RWPE2 (cell line): ENCODE measurements around the gene NAXD.

Experiments
- ATAC-seq: fragments of 200-7000 bp; cut with Tn5 transposase; 3 replicates; pipeline ENCODE4 v1.9.1; 2021; ENCODE audit warnings: low read depth
- DNase-seq: peaks from one replicate; pipeline ENCODE4 v3.0.0-alpha.2; 2020; ENCODE audit warnings: low spot score
- H3K27ac ChIP-seq: fragments of 450-650 bp; 2 replicates; pipeline ENCODE4 v1.5.1; 2017; ENCODE audit warnings: mild to moderate bottlenecking; ENCODE audit not compliant: poor library complexity, severe bottlenecking
- H3K27me3 ChIP-seq: fragments of 250-450 bp; sonication (Bioruptor Pico); 2 replicates; pipeline ENCODE4 v1.5.1; 2021; ENCODE audit warnings: mild to moderate bottlenecking, moderate library complexity; ENCODE audit not compliant: insufficient read depth, poor library complexity, severe bottlenecking
- H3K36me3 ChIP-seq: fragments of 250-450 bp; sonication (Bioruptor Pico); 2 replicates; pipeline ENCODE4 v1.5.1; 2020; ENCODE audit warnings: low read depth, mild to moderate bottlenecking, moderate library complexity
- H3K4me1 ChIP-seq: fragments of 250-450 bp; sonication (Bioruptor Pico); 2 replicates; pipeline ENCODE4 v1.5.1; 2021; ENCODE audit warnings: mild to moderate bottlenecking, moderate library complexity; ENCODE audit not compliant: insufficient read depth, poor library complexity, severe bottlenecking
- H3K4me3 ChIP-seq: fragments of 250-450 bp; sonication (Bioruptor Pico); 2 replicates; pipeline ENCODE4 v1.5.1; 2021; ENCODE audit warnings: mild to moderate bottlenecking, moderate library complexity; ENCODE audit not compliant: severe bottlenecking
- H3K9me3 ChIP-seq: fragments of 250-450 bp; sonication (Bioruptor Pico); 2 replicates; pipeline ENCODE4 v1.5.1; 2021; ENCODE audit warnings: mild to moderate bottlenecking, moderate library complexity; ENCODE audit not compliant: severe bottlenecking
- TF ChIP-seq, protein P1 (sequence below): fragments of 450-650 bp; IDR thresholded peaks from one replicate; pipeline ENCODE4 v1.5.1; 2017; ENCODE audit warnings: mild to moderate bottlenecking, moderate library complexity; ENCODE audit not compliant: poor library complexity, severe bottlenecking

The NAXD gene

DNA sequence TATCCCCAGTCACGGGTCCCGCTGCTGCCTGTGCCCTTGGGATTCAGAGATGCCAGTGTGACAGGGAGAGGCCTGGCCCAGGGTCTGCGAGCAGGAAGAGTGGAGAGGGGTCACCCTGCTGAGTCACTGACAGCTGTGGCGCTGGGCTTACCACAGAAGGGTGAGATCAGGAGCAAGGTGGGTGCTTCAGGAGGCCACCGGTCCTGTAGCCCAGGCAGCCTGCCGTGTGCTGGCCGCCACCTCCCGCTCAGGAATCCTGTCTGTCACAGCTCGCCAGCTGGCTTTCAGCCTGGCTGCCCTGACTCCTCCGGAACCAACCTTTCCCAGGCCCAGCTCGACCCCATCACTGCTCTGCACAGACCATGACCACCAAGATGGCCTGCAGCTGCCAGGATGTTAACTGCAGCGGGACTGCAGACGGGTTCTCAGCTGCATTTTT lies 25.3 kb downstream of the NAXD start:
- no peaks in the 10 kb centered on the region for H3K4me1 ChIP-seq
- no peak overlapping the region for H3K27ac ChIP-seq
- TF ChIP-seq, protein P1, sequence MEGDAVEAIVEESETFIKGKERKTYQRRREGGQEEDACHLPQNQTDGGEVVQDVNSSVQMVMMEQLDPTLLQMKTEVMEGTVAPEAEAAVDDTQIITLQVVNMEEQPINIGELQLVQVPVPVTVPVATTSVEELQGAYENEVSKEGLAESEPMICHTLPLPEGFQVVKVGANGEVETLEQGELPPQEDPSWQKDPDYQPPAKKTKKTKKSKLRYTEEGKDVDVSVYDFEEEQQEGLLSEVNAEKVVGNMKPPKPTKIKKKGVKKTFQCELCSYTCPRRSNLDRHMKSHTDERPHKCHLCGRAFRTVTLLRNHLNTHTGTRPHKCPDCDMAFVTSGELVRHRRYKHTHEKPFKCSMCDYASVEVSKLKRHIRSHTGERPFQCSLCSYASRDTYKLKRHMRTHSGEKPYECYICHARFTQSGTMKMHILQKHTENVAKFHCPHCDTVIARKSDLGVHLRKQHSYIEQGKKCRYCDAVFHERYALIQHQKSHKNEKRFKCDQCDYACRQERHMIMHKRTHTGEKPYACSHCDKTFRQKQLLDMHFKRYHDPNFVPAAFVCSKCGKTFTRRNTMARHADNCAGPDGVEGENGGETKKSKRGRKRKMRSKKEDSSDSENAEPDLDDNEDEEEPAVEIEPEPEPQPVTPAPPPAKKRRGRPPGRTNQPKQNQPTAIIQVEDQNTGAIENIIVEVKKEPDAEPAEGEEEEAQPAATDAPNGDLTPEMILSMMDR = no peak
- no peaks in the 10 kb centered on the region for H3K27me3 ChIP-seq
- H3K9me3 ChIP-seq = no peaks in the 10 kb centered on the region
- ATAC-seq (no peak), DNase-seq (no peak)
- peaks cover 83% of the 10 kb centered on the region for H3K36me3 ChIP-seq
- no peak overlapping the region for H3K4me3 ChIP-seq

DNA sequence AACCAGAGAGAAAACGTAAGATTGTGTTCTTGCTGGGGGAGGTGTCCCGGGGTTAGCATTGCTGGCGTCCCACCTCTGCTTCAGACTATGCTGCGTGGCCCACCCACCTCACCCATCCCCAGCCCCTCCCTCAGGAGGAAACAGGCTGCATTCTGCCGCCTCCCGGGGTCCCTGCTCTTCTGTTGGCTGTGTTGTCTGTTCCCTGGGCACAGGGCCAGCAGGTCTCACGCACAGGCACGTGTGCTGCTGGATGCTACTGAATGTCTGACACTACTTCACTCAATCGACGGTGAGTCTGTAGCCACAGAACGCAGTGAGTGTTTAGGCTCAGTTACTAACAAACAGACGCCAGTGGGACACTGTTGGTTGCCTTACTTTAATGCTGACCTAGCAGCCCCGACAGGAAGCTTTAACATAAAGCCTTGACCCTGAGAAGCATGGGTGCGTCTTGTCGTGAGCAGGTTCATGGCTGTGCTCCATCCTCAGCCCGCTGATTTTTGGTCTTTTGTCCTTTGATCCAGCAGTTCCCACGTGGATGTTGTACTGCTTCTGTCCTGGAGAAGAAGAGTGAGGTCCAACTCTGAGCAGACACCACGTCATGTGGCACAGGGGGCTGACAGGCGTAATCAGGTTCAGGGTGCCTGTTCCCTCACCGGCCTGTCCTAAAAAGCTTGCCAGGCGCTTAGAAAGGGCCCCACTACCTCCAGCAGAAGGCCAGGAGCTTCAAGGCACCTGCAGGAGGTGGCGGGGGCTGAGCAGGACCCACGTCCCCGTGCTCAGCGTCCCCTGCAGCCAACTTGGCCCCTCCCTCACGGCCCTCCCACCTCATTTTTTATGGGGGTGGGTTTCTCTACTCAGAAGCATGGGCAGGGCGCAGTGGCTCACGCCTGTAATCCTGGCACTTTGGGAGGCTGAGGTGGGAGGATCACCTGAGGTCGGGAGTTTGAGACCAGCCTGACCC lies 26.0 kb downstream of the NAXD start:
- DNase-seq = no peak
- TF ChIP-seq, protein P1 = no peak
- Histone ChIP-seq H3K36me3 (peaks cover 76% of the 10 kb centered on the region), H3K9me3 (no peaks in the 10 kb centered on the region), H3K27me3 (no peaks in the 10 kb centered on the region), H3K4me1 (no peaks in the 10 kb centered on the region), H3K27ac (no peak overlapping the region), H3K4me3 (no peak overlapping the region)
- ATAC-seq = no peak

DNA sequence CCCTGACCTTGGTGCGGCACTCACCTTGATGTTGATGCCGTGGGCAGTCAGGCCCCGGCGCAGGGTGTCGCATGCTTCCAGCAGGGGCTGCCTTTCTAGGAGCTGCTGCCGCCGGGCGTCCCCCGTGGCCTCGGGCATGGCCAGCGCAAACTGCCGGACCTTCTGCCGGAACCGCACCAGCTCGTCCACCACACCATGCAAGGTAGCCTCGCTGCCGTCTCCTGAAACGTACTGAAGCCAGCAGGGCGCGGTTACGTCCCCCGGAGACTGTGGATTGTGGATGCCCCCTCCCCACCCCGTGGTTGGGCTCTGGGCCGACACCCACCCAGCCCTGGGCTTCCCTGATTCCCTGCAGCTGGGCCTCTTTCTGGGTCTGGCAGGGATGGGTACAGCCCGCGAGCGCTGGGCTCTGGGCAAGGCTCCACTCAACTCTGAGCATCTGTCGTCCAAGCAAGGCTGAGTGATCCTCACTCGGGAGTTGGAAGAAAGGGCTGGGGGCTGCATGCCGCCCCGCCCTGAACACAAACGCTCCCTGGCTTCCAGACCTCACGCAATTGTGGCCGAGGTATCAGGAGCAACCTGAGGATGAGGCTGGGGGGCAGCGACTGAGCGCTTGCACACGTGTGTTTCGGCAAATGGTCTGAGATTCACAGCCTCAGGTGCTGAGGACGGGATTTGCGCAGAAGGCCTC lies 27.1 kb downstream of the NAXD start:
- no peaks in the 10 kb centered on the region for H3K27me3 ChIP-seq
- no peaks in the 10 kb centered on the region for H3K9me3 ChIP-seq
- no peak overlapping the region for H3K4me3 ChIP-seq
- TF ChIP-seq, protein P1 = no peak
- peaks cover 65% of the 10 kb centered on the region for H3K36me3 ChIP-seq
- no peak for DNase-seq
- H3K27ac ChIP-seq = no peak overlapping the region
- H3K4me1 ChIP-seq = no peaks in the 10 kb centered on the region
- ATAC-seq = no peak

DNA sequence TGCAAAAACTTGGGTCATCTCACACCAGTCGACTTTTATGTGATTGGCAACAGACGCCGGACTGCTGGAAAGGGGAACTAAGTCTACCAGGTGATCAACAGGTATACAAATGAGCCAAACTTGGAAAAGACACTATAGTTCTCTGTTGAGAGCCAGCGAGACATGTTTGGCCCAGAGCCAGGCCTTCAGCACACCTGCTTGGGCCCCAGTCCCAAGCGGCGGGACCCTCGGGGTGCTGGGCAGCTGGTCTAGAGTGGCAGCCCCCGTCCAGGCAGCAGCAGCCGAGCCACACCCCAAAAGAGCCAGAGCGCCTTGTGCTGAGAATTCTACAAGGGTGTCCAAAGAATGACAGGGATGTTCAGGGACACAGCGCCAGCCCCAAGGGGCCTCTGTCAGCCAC lies 28.0 kb downstream of the NAXD start:
- ATAC-seq (no peak), DNase-seq (no peak)
- Histone ChIP-seq H3K27ac (no peak overlapping the region), H3K27me3 (no peaks in the 10 kb centered on the region), H3K9me3 (no peaks in the 10 kb centered on the region), H3K36me3 (peaks cover 56% of the 10 kb centered on the region), H3K4me3 (no peak overlapping the region), H3K4me1 (no peaks in the 10 kb centered on the region)
- TF ChIP-seq, protein P1 = no peak
